NCI-H1930 (cell line): ENCODE results near the gene MYO15B.

Experiments
- DNase-seq, 2 experiments: peaks; one replicate each; lab custom pipeline; 2025; lab: John Stamatoyannopoulos, UW

Gene MYO15B

GRCh38 chr17:75639327-75639726 lies 51.7 kb downstream of the MYO15B start:
- no peak for DNase-seq

DNA sequence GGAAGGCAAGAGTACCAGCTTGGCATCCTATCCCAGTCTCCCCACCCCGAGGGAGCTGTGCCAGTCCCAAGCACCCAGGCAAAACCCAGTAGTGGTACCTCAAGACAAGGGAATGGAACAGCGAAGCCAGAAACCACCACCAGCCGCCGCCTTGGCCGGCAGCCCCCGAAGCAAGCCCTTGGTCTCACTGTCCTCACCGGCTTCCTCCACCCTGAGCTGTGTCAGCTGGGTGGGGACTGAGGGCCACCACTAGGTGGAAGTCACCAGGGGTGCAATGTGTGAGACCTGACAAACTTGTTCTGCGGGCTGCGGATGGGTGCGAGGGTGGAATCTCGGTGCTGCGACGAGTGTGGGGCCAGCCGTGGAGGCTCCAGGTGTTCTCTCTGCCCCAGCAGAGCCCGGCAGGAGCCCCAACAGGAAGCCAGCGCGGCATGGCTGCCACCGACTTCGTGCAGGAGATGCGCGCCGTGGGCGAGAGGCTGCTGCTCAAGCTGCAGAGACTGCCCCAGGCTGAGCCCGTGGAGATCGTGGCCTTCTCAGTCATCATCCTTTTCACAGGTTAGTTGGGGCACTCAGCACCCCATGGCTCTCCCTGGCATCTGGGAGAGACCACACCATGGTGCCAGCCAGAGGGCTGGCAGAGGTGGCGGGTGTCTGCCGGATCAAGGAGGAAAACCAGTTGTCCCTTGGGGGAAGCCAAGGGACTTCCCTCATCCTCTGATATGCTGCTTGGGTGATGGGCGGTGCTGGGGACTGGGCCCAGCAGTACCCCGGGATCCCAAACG lies 52.4 kb downstream of the MYO15B start:
- DNase-seq, result no peak

- DNase-seq, result no peak
These were observed 53.0 kb downstream of the MYO15B start for GRCh38 chr17:75640556-75641119.

- DNase-seq, result no peak
These were observed 53.7 kb downstream of the MYO15B start for GRCh38 chr17:75641343-75641742.

DNA sequence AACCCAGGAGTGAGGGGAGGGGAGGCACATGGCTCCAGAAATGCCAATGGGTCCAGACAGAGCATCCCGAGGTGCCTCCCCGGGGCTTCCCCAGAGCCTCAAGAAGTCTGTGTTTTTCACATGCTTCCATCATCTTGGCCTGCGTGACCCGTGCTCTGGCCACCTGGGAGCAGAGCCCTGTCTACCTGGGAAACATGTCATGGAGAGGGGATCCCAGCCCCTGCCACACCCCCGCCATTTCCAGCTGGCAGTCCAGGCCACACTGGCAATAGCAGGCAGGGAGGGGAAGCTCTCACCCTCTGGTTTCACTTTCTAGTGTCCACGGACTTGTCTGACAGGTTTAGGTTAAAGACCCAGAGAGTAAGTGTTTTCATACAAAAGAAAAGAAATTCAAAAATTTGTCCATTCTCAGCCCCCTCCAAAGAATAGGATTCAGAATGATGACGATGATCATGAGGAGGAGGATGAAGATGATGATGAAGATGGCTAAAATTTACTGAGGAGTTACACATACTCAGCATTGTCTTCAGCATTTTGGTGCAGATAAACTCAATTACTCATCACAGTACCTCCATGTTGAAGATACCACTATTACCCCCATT lies 54.7 kb downstream of the MYO15B start:
- no peak for DNase-seq

DNA sequence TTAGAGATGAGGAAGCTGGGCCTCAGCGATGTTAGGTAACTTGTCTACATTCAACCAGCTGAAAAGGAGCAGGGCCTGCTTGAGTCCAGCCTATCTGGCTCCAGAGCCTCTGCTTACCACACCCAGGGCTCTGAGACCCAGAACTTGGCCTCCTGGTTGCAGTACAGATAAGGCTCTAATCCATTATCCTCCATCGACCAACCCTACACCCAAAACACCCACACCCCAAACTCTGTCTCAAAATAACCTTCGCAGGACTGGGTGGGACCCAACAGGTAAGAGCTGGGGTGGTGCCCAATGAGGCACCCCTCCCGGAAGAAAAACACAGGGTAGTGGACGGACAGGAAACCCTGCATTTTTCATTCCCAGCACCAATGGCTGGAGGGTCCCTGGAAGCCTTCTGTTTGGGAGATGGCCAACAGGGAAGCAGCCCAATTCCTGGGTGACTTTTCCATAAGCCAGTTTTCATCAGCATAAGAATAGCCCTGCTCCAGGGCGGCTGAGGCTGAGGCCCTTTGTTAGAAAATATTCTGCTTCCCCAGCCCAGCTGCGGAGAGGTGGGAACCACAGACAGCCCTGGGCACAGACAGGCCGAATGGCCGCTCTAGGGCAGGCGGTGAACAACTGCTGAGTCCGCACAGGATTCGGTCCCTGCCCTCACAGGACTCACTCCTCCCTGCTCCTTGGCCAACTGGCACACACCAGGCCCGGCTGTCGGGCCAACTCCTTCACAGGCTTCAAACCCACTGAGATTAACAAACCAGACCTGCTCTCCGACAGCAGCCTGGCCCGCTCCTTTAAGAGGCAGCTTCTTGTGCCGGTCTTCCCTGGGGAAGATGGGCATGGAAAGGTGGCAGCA lies 55.4 kb downstream of the MYO15B start:
- no peak for DNase-seq

- no peak for DNase-seq
These were observed 56.0 kb downstream of the MYO15B start for GRCh38 chr17:75643643-75644017.

DNA sequence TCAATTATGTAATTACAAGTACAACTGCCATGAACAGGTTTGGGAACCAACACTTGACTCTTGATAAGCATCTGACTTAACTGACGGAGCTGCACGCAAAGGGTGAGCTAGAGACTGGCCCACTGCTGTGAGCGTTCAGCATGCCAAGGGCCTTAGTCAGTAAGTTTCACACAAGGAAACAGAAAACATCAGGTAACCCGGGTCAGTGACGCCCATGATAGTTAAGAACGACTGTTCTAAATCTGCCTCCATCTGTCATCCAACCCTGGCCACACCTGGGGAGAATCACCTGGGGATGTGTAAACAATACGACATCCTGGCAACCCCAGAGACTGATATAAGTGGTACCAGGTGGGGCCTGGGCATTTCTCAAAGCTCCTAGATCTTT lies 57.9 kb downstream of the MYO15B start:
- DNase-seq, result no peak

- DNase-seq, result no peak
These were observed 58.5 kb downstream of the MYO15B start for GRCh38 chr17:75645889-75646637.

- DNase-seq, result no peak
These were observed 59.0 kb downstream of the MYO15B start for GRCh38 chr17:75646638-75646992.

- DNase-seq, result no peak
These were observed 59.5 kb downstream of the MYO15B start for GRCh38 chr17:75647061-75647460.

DNA sequence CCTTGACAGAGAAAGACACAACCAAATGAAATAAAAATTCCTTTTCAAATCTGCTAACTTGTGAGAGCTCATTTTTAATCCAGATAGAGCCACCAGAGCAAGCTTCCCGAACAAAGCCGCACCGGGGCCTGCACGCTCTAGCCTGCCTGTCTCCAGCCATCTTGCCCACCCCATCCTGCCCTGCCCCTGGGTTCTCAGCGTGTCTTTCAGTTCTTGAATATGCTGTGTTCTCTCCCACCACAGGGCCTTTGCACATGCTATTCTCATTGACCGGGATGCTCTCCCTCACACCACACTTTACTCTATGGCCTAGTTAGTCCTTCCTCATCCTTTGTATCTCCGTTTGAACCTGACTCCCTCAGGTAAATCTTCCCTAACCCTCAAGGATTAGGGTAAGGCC lies 60.3 kb downstream of the MYO15B start:
- DNase-seq, result no peak

- no peak for DNase-seq
These were observed 62.1 kb downstream of the MYO15B start for GRCh38 chr17:75649687-75650086.

GRCh38 chr17:75650874-75651273 lies 63.3 kb downstream of the MYO15B start:
- no peak for DNase-seq

- no peak for DNase-seq
These were observed 64.7 kb downstream of the MYO15B start for GRCh38 chr17:75652341-75652740.

DNA sequence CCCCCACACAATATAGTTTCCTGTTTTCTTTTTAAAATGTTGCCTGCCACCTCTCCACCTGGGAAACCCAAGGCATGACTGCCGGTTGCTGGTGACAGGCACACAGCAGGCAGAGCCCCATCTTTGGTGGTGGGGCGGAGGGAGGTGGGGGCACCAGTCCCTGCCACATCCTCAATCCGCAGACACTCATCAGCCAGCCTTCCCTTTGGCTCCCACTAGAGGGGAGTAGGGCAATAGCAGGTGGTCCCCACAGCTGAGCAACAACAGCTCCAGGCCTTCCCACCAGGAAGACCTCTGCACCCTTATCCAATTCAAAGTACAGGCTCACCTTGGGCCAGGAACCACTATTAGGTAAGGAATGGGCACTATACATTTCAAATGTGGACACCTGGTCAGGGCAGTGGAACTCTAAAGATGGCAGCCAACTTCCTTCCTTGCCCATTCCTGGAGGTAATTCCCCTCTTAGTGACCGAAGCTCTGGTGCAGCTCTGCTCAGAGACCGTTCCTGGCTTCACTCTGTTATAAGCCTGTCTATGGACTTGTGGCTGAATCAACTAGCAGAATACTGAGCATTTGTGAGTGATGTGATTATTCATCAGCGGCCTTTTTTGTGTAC lies 65.4 kb downstream of the MYO15B start:
- DNase-seq, result peak; percentile 17 to 41

DNA sequence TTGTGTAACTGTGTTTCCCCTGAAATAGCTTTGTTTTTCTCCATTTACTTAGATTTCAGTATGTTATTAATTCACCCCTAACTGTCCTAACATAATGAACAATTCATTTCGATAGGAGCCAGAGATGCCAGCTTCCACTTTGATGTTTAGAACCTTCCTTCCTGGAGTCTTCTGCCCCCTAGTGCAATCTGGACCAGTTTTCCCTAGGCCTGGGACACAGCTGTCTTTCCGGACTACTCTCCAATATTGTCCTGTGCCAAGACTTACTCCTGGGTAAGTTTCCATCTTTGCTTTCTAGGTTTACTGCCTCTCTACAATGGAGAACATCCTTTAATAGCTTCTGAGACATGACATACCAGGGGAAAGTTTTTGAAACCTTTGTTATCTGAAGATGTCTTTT lies 66.6 kb downstream of the MYO15B start:
- DNase-seq, result no peak

DNA sequence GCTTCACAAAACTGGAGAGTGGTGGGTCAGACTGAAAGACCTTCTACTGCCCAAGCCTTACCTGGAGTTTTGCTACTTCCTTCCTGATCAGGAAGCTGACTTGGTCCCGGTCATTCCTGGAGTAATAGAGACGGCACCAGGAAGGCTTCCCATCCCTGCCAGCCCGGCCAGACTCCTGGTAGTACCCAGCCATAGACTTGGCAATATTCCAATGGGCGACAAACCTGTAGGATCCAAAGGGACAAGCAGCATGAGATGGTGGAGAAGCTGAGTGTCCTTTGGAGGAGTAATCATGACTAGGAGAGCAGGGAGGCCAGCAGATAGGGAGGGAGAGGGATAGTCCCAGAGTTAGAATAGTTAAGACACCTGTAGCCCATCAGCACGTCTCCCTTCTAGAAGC lies 70.6 kb downstream of the MYO15B start:
- DNase-seq, result no peak

DNA sequence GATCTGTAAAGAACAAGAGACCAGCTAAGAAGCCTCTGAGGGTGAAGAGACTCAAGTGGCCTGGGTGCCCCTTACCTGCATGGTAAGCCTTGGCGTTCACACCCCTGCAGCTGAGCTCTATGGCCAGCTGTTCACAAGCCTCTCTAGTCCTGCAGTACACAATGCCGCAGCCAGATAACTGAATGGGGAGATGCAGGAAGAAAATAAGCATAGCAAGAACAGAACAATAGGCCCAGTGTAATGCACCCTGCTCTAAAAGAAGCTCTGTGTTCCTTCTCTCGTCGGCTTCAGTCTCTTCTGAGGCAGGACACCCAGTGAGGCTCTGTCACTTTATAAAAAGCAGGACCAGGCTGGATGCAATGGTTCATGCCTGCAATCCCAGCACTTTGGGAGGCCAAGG lies 73.9 kb downstream of the MYO15B start:
- DNase-seq, result no peak

- no peak for DNase-seq
These were observed 74.9 kb downstream of the MYO15B start for GRCh38 chr17:75662511-75662910.

DNA sequence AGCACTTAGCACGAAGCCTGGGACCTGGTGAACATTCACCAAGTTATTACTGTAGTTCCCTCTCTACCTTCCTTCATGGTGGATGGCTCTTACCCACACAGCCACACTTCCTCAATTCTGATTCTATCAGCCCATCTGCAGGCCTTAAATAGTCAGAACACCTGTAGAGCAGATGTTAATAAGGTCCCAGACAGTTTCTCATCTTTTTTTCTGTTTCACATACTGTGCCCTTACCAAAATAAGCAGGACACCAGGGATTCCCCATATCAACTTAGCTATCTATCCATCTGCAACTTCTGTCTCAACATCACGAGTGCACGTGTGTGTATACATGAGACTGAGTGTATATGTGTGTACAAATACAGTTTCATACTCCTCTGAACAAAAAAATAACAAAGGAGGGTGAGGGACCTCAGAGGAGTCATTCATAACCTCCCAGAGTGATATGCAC lies 76.5 kb downstream of the MYO15B start:
- DNase-seq, result no peak
